ENCODE measurements around the gene KRT38.
A peak's percentile ranks its signal among the peaks of the same experiment; 100 is the strongest.
"Not testable (repeated sequence)": the region's sequence is repeated elsewhere in the genome, so short reads cannot be mapped to it uniquely, and the experiment has no call there.

KRT38 gene

DNA sequence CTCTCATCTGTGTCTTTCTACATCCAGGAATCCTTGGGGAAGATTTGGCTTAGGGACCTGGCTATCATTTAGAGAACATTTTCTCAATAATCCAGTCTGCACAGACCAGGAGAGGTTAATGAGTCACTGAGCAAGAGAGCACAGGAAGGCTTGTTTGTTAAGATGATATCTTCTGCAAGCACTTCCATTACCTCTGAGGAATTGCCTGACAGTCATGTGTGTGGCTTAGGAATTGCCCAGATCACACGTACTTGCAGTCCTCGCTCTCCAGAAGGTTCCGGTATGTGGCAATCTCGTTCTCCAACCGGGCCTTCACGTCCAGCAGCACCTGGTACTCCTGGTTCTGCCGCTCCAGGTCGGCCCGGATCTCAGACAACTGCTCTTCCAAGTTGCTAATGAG is 19.7 kb downstream of the KRT38 start:
- no peak for DNase-seq (ENCODE audit: low read depth)

DNA sequence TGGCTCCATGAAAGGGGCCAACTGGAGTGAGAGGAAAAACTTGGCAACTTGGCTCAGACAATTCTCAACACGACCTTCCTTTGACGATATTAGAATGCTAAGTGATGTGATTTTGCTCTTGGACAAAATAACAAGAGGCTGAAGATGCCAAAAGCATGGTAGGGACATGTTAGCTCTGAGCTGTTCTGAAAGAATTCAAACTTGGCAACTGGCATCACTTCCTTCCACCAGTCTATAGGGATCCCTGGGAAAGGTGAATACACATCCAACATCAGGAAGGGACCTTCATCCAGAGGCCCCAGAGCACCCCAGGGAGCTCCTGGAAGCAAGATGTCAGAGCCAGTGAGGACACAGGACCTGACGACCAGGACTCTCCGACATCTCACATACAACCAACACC is 20.6 kb downstream of the KRT38 start:
- DNase-seq (ENCODE audit: low read depth), result no peak

DNA sequence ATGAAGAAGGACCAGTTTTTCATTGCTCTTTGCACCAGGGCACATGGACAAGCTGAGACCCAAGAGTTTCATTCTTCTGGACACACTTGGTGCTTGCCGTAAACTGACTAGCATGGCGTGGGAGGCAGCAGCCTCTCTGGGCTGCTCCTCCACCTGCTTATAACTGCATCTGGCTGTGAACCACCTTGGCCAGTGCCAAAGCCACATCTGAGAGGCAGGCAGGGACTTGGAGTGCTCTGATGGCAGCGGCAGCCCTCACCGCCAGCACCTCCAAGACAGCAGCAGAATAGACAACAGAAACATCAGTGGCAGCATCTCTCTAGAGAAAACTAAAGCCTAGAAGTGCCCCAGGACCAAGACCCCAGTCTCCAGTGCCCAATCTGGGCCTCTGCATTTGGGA is 21.1 kb downstream of the KRT38 start:
- no peak for DNase-seq (ENCODE audit: low read depth)

DNA sequence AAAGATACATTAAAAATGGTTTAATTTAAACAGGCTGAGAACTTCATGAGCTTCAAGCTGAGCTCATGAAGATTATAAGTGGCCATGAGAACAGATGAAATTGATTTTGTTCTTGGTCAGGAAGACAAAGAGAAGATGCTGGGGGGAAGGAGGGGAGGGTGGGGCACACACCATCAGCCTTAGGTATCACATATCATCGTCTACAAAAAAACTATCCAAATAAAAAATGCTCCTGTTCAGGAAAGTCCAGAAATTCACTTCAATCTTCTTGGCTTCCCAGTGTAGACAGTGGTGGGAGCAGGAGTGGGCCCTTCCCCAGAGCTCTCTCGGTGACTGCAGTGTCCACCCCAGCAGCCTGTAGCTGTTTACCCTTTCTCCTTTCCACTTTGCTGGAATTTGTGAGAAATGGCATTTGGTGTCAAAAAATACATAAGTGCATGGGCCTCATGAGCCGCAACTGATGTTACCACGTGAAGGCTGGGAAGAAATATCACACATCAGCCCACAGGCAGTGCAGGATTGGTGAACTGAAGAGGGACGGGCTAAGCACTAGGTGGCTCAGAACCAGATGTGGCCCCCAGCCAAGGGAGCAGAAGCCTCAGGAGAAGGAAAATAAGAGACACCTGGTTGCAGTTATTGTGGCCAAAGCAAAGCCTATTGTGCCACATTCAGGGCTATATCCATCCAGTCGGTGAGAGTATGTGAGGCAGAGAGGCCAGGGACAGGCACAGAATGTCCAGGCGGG is 22.5 kb downstream of the KRT38 start:
- DNase-seq (ENCODE audit: low read depth), result no peak

DNA sequence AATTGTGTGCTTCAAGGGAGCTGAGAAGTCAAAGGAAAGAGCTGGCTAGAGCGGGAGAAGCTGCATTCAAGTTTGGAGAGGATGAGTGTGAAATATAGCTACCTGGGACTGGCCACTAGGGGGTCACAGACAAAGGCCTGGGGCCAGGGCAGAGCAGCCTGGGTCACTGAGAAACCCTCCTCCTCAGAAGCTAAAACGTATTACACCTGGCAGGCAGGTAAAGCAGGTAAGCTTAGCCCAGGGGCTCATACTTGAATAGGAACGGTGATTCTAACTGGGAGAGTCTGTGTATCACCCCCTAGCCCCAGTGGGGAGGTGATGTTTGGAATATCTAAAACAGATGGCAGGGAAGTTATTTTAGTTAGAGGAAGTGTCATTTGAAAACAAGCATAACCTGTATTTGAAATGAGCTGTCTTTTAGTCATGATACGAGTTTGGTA is 23.2 kb downstream of the KRT38 start:
- no peak for DNase-seq (ENCODE audit: low read depth)

DNA sequence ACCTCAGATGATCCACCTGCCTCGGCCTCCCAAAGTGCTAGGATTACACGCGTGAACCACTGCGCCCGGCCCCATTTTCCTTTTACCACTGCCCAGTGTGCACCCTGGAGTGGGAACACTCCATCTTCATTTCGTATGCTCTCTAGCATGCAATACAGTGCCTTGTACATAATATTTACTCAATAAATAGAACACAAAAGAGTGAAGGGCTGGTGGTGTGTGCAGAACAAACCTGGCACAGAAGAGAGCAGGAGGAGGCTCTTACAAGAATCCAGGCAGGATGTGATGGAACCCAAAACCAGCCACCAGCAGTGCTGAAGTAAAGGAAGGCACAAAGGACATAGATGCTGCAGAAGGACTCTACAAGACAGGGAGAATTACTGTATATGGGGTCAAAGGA is 23.7 kb downstream of the KRT38 start:
- no peak for DNase-seq (ENCODE audit: low read depth)

DNA sequence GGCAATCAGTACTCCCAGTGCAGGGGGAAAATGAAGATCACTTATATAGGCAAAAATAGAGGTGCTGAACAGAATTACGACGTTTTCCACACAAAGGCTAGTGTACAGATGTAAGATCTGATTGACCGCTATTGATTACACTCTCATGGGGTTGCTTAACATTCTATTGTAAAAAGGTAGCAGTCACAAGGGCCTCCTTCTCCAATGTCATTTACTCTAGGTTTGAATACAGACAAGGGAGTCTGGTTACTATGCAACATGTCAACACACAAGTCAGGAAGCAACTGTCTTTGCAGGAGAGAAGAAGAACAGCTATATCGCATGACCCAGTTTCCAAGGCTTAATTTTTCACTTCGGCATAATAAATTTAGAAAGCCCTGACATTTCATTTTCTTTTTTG is 24.3 kb downstream of the KRT38 start:
- DNase-seq (ENCODE audit: low read depth), result peak; percentile 38

DNA sequence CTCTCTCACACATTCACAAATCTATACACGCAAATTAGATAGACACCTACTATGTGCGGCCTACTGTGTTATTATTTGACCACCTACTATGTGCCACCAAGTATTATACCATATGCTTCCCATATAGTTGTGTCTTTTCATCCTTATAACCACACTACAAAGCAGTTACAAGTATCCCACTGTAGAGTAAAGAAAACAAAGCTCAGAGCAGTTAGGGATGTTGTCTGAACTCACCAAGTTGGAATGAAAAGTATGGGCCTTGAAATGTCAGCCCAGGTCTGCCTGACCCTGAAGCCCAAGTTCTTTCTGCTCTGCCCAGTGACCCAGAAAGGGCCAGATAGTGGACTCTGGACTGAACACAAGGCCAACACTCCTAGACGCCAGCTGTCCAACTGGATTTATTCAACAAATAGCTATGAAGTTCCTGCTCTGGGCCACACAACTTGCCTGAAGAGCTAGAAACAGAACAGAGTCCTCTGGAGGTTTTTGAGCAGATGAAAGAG is 24.9 kb downstream of the KRT38 start:
- DNase-seq (ENCODE audit: low read depth), result peak; percentile 83

DNA sequence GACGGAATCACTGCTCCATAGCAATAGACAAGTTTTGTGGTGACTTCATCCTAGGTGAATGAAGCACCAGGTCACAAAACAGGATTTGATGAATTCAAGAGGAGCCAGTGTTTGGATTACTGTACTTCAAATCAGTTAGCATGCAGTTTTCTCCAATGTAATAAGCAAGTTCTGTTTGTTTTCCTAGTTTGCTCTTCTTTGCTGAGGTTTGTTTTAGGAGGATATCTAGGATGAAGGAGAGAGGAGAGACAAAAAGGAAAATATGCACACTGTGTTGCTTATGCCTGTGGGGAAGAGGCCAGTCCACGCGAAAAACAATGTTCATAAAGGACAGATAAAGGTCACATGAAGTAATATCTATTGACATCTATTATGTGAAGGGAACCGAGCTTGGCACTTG is 25.4 kb downstream of the KRT38 start:
- no peak for DNase-seq (ENCODE audit: low read depth)

DNA sequence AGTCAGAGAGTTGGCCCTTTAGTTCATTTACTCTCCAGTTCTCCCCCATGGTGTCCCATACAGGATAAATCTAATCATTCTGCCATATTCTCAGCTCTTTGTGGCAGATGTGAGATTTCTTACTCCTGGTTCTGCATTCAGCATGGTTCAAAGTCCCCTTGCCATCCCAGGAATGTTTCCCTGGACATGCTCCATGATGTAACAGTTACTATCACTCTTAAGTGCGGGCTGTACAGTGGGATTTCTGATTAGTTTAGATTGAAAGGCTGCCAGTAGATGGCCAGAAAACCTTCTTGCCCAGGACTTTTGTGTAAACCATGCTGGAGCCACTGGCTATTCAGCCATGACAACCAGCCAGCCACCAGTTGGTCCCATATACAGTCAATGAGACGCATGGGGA is 26.8 kb downstream of the KRT38 start:
- no peak for DNase-seq (ENCODE audit: low read depth)

DNA sequence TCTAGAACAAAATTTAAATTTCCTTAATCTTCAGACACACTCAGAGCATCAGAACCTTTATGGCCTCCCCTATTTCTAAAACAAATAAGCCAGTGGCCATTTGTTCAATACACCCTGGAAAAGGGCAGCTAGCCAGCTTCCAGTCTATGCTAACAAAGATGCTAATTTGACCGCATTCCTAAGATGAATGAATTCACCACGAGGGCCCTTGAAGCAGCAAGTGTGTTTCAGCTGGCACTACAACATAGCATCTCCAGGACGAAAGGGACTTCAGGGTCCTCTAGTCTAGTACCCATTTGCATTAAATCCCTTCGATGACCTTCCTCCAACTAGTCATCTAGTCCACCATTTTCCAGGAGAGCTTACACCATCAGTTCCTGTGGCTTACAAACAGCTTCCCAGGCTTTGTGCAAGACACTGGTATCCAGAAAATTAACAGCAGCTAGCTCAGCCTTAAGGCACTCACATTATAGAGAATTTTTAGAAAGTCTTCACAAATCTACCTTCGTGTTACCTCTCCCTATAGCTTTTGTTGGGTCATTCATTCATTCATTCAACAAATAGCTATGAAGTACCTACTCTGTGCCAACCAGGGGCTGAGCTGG is 27.3 kb downstream of the KRT38 start:
- no peak for DNase-seq (ENCODE audit: low read depth)

DNA sequence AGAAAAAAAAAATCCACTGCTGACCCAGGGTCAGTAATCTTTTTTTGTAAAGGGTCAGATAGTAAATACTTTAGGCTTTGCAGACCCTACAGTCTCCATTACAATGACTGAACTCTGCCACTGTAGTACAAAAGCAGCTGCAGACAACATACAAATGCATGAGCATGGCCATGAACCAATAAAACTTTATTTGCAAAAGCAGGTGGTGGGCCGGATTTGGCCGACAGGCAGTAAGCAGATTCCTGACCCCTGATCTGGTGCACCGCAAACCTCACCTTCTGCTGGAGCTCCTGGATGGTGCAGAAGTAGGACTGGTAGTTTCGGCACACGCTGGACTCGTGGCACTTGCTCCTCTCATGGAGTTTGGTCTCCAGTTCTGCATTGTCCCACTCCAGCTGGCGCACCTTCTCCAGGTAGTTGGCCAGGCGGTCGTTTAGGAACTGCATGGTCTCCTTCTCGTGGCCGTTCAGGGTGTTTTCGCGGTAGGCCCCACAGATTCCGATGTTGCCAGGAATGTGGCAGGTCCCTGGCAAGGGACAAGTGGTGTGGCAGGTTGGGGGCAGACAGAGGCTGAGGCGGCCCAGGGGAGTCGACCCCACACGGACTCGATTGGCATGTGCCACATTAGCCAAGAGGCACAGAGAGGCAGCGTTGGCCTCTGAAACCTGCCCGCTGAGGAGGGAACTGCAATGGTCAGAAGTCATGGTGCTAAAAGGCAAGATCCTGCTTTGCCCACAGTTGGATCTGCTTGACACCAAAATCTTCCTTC is 29.5 kb downstream of the KRT38 start:
- DNase-seq (ENCODE audit: low read depth), result no peak

DNA sequence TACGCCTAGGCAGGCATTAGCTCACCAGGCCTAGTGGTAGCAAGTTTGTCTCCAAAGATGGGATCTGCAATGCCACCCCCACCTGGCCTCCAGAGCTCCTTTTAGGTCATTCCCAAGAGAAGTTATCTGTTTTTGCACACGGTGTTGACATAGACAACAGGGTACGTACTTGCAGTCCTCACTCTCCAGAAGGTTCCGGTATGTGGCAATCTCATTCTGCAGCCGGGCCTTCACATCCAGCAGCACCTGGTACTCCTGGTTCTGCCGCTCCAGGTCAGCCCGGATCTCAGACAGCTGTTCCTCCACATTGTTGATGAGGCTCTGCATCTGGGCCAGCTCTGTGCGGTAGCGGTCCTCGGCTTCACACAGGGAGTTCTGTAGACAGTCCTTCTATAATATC is 33.6 kb downstream of the KRT38 start:
- no peak for DNase-seq (ENCODE audit: low read depth)

DNA sequence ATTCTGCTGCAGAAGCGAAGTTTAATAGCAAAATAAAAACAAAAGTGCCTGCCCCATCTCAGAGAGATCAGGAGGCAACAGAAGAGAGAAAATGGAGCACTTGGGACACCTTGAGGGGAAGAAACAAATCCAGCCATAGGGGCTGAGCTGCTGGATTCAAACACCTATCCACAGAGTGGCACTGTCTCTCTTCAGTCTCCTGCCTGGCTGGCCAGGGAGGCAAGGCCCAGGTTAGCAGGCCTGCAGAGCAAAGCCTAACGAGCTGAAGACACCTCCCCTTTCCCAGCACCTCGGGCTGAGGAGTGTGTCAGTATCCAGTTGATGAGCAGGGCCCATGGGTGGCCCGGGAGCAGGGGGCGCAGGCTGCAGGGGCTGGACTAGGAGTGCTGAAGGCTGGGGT is 34.6 kb downstream of the KRT38 start:
- no peak for DNase-seq (ENCODE audit: low read depth)

DNA sequence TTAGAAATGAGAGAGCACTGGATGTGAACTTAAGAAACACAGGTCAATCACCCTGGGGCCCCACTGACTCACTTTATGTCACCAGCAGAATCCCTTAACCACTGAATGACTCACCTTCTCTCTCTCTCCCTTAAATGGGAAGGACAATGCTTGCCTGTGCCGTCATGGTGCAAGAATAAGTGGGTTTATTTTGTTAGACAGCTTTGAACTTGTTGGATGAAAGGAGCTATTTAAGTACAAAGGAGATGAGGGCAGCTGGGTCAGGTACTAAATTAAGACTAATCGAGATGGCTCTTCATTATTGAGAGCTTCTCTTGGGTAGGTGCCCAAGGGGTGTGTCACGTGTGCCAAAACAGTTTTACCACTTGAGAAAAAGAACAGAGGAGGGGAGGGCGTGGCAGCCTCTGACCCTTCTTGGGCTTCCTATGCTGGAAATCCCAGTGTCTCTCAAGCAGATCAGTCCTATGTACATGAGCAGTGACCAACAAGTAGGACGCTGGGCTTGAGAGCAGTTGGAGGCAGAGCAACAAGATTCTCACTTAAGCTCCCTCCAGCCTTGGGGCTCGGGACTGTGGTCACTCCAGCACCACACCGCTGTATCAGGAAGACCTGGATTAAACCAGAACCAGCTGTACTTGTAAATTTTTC is 36.6 kb downstream of the KRT38 start:
- DNase-seq (ENCODE audit: low read depth), result peak; percentile 72

DNA sequence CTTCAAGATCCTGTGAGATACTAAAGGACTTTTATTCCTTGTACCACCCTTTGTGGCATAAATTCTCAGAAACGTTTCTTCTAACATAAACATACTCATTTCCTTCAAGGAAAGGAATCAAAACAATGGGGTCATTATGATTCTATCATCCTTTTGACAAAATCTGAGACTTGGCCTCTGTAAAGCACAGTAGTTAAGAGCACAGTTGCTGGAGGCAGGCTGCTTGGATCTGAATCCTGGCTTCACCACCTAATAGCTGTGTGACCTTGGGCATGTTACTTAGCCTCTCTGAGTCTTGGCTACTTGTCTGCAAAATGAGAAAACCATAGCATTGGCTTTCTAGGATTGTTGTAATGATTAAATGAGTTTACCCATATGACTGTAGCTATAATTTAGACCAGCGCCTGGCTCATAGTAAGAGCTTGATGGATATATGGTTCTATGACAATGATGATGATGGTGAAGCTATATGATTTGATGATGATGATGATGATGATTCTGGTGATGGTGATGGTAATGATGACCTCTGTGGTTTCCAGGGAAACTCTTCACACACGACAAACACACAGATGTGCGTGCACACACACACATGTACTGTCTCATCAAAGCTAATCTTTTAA is 37.3 kb downstream of the KRT38 start:
- DNase-seq (ENCODE audit: low read depth), result no peak

DNA sequence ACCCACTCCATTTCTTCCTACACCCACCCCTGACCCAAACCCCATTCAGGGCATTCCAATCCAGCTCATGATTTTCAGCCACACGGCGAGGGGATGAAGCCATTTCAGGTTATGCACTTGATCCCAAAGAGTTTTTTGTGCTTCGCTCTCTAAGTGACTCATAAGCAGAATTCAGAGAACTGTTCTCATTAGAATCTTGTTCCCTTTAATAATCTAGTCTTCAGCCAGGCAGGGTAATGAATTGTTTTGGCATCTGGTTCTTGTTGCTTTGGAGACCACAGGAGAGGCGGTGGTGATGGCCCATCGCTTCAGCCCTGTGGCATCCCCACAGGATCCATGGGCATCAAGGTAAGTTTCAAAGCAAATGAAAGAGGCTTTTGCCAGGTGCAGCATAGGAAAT is 38.6 kb downstream of the KRT38 start:
- DNase-seq (ENCODE audit: low read depth), result no peak

DNA sequence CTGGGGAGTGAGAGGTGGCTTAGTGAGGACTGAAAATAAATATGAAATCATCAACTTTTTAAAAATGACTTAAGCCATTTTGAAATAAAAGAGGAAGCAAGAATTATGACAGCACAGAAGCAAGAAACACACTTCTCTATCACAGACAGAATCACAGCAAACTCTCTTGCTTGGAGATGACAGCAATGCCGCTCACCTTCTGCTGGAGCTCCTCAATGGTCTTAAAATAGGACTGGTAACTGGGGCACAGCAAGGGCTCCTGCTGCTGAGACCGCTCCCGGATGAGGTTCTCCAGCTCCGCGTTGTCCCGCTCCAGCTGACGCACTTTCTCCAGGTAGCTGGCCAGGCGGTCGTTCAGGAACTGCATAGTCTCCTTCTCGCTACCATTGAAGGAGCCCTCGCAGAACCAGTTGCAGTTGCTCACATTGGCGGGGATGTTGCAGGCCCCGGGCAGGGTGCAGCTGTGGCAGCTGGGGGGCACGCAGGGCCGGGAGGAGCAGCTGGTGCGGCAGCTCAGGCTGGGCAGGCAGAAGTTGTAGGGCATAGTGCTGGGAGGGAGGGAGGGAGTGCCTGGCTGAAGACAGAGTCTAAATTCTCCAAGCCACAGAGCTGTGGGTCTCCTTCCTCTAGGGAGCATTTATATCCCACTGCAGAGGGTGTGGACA is 43.7 kb downstream of the KRT38 start, which contains the start of gene KRT31:
Gene KRT31 (minus strand): TSS at position 613 of the 665 bp plus-strand sequence. CDS start 69 bp downstream, at position 544.
- DNase-seq (ENCODE audit: low read depth), result no peak

DNA sequence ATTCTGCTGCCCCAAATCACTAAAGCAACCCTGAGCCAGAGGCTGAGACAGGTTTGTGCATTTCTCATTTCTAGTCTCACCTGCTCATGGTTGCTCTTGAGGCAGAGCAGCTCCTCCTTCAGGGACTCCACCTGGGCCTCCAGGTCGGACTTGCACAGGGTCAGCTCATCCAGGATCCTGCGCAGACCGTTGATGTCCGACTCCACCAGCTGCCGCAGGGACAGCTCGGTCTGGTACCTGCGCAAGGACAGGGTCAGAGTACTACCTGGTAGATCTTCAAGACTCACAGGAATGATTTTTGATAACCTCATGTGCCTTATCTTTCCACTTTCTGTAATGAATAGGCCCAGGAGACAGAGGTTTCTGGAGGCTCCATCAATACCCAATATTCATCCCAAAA is 44.4 kb downstream of the KRT38 start:
- DNase-seq (ENCODE audit: low read depth), result no peak

DNA sequence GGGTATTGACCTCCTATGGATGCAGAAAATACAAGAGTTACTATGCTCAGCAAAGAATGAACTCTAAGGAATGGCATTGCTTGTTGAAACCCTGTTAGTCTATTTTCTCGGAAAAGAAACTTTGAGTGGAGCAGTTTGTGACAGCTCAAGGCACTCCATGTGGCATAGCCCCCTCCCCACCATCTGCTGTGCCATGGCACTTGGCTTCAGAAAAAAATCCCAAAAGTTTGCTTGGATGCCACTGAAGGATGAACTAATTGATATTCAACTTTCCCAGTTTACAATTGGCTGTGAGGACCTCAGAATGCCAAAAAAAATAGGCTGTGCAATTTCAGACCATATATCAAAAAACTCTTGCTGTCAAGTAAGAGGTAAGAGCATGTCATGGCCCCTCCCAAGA is 45.2 kb downstream of the KRT38 start:
- DNase-seq (ENCODE audit: low read depth), result no peak

DNA sequence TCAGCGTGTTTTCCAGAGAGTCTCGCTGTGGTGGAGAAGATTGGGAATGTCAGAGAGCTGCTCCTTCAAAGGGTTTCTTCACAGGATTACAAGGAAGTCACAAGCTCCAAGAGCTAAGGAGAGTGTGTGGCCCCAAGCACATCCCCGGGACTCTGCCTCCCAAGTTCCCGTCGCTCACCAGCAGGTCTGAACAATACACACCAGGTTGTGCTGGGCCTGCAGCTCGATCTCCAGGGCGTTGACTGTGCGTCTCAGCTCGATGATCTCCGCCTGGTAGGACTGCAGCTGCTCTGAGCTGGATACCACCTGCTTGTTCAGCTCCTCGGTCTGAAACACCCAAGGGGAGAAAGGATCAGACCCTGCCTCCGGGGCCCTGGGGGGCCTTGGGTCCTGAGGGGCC is 45.7 kb downstream of the KRT38 start:
- DNase-seq (ENCODE audit: low read depth), result not testable (repeated sequence)
